ENCODE measurements around the gene HHIP. TPM values are rescaled to one million over a fixed set of nuclear protein-coding genes. Genes with fewer than 3 reads are reported as not detected.
A peak's percentile ranks its signal among the peaks of the same experiment; 100 is the strongest.

The HHIP gene
- total and polyA plus RNA-seq, 2 donors (not counting 1 experiment from before 2014, with no cell fraction given) = under 0.01 to 0.59 TPM

GRCh38 chr4:144648042-144648441, 2.1 kb downstream of the HHIP start:
- Histone ChIP-seq H3K79me2 (ENCODE audit: control insufficient read depth, insufficient read depth, low read length) (no peaks in the 10 kb centered on the region), H3K4me3 (replicated peaks in 1 of 4; ENCODE audit: control extremely low read depth in 1 of 4, insufficient read depth in 1 of 4, low read depth in 3 of 4, low read length in 4 of 4) (peak overlapping the region in 1 of 4 experiments; percentile 81)

GRCh38 chr4:144649646-144650045, 3.7 kb downstream of the HHIP start:
- H3K9me3 ChIP-seq (ENCODE audit: control insufficient read depth, insufficient read depth, low read depth, low read length) = no peaks in the 10 kb centered on the region
- H3K36me3 ChIP-seq (ENCODE audit: control insufficient read depth, insufficient read depth, low read length) = no peaks in the 10 kb centered on the region
- no peaks in the 10 kb centered on the region for H3K4me1 ChIP-seq (ENCODE audit: control insufficient read depth, extremely low read depth, insufficient read depth, low read length)
- H3K9ac ChIP-seq (ENCODE audit: insufficient read depth, low read length) = no peak overlapping the region
- H3K27me3 ChIP-seq (ENCODE audit: control insufficient read depth, insufficient read depth, low read length) = peaks cover 4% of the 10 kb centered on the region
- no peak overlapping the region for H2AFZ ChIP-seq (ENCODE audit: low read length)
- no peak overlapping the region for H3K27ac ChIP-seq (ENCODE audit: insufficient read depth, low read length)
- peak overlapping the region in 1 of 4 experiments; percentile 22 for H3K4me3 ChIP-seq (replicated peaks in 1 of 4; ENCODE audit: control extremely low read depth in 1 of 4, insufficient read depth in 1 of 4, low read depth in 3 of 4, low read length in 4 of 4)
- H3K79me2 ChIP-seq (ENCODE audit: control insufficient read depth, insufficient read depth, low read length) = no peaks in the 10 kb centered on the region
- H3K4me2 ChIP-seq (ENCODE audit: extremely low read depth, insufficient read depth, low read length) = no peak overlapping the region
- TF ChIP-seq CTCF (conservative IDR thresholded peaks at IDR 0.05 in 1 of 2, IDR thresholded peaks at IDR 0.05 in 1 of 2; ENCODE audit: low read depth in 1 of 2, low read length in 2 of 2) (no peak), EZH2 (IDR thresholded peaks at IDR 0.05; ENCODE audit: low read length, missing control alignments) (no peak)
- DNase-seq (ENCODE audit: low read depth in 2 of 2) = no peak
- H4K20me1 ChIP-seq (ENCODE audit: control insufficient read depth, extremely low read depth, insufficient read depth, low read length) = no peaks in the 10 kb centered on the region

More at GRCh38 chr4:144648042-144648441, 2.1 kb downstream of the HHIP start:
- H2AFZ ChIP-seq (ENCODE audit: low read length) = no peak overlapping the region
- no peak for DNase-seq (ENCODE audit: low read depth in 2 of 2)
- no peak overlapping the region for H3K27ac ChIP-seq (ENCODE audit: insufficient read depth, low read length)
- H3K27me3 ChIP-seq (ENCODE audit: control insufficient read depth, insufficient read depth, low read length) = peaks cover 4% of the 10 kb centered on the region
- no peaks in the 10 kb centered on the region for H3K36me3 ChIP-seq (ENCODE audit: control insufficient read depth, insufficient read depth, low read length)
- no peaks in the 10 kb centered on the region for H4K20me1 ChIP-seq (ENCODE audit: control insufficient read depth, extremely low read depth, insufficient read depth, low read length)
- H3K9ac ChIP-seq (ENCODE audit: insufficient read depth, low read length) = no peak overlapping the region
- no peaks in the 10 kb centered on the region for H3K9me3 ChIP-seq (ENCODE audit: control insufficient read depth, insufficient read depth, low read depth, low read length)
- no peak for TF ChIP-seq CTCF (conservative IDR thresholded peaks at IDR 0.05 in 1 of 2, IDR thresholded peaks at IDR 0.05 in 1 of 2; ENCODE audit: low read depth in 1 of 2, low read length in 2 of 2)
- no peak for TF ChIP-seq EZH2 (IDR thresholded peaks at IDR 0.05; ENCODE audit: low read length, missing control alignments)
- H3K4me1 ChIP-seq (ENCODE audit: control insufficient read depth, extremely low read depth, insufficient read depth, low read length) = no peaks in the 10 kb centered on the region
- H3K4me2 ChIP-seq (ENCODE audit: extremely low read depth, insufficient read depth, low read length) = no peak overlapping the region

GRCh38 chr4:144650311-144651005, 4.5 kb downstream of the HHIP start:
- no peak for TF ChIP-seq CTCF (conservative IDR thresholded peaks at IDR 0.05 in 1 of 2, IDR thresholded peaks at IDR 0.05 in 1 of 2; ENCODE audit: low read depth in 1 of 2, low read length in 2 of 2)
- TF ChIP-seq EZH2 (IDR thresholded peaks at IDR 0.05; ENCODE audit: low read length, missing control alignments) = no peak
- Histone ChIP-seq H3K9ac (ENCODE audit: insufficient read depth, low read length) (no peak overlapping the region), H4K20me1 (ENCODE audit: control insufficient read depth, extremely low read depth, insufficient read depth, low read length) (no peaks in the 10 kb centered on the region), H3K9me3 (ENCODE audit: control insufficient read depth, insufficient read depth, low read depth, low read length) (no peaks in the 10 kb centered on the region), H2AFZ (ENCODE audit: low read length) (no peak overlapping the region), H3K4me3 (replicated peaks in 1 of 4; ENCODE audit: control extremely low read depth in 1 of 4, insufficient read depth in 1 of 4, low read depth in 3 of 4, low read length in 4 of 4) (peak overlapping the region in 1 of 4 experiments; percentile 22), H3K27me3 (ENCODE audit: control insufficient read depth, insufficient read depth, low read length) (peaks cover 4% of the 10 kb centered on the region), H3K4me2 (ENCODE audit: extremely low read depth, insufficient read depth, low read length) (no peak overlapping the region), H3K36me3 (ENCODE audit: control insufficient read depth, insufficient read depth, low read length) (no peaks in the 10 kb centered on the region), H3K4me1 (ENCODE audit: control insufficient read depth, extremely low read depth, insufficient read depth, low read length) (no peaks in the 10 kb centered on the region), H3K79me2 (ENCODE audit: control insufficient read depth, insufficient read depth, low read length) (no peaks in the 10 kb centered on the region), H3K27ac (ENCODE audit: insufficient read depth, low read length) (no peak overlapping the region)
- no peak for DNase-seq (ENCODE audit: low read depth in 2 of 2)
